Spleen (tissue), 11 donors: ENCODE results near the gene TBL1XR1. TPM values are rescaled to one million over a fixed set of nuclear protein-coding genes. Genes with fewer than 3 reads are reported as not detected.
A peak's percentile ranks its signal among the peaks of the same experiment; 100 is the strongest.

Experiments
- DNase-seq: peaks from one replicate; pipeline ENCODE4 v3.0.0-alpha.2; 2020
- H3K27ac ChIP-seq, 8 donors: fragments of 200-600 bp; sonication (generic) in 7 of 8; 1 replicate in 4 of 8; 2 replicates in 4 of 8; pipeline versions ENCODE4 v1.5.0 to v1.8.0; 2016 to 2021; ENCODE audit warnings: inconsistent platforms in 4 of 8, mild to moderate bottlenecking in 4 of 8, moderate library complexity in 1 of 8
- H3K27me3 ChIP-seq, 7 donors: fragments of 200-600 bp; sonication (generic) in 6 of 7; replicated peaks in 1 of 7; 1 replicate in 4 of 7; 2 replicates in 3 of 7; pipeline versions ENCODE4 v1.5.0 to v1.8.0; 2016 to 2021; ENCODE audit warnings: inconsistent platforms in 3 of 7, mild to moderate bottlenecking in 1 of 7
- H3K36me3 ChIP-seq, 6 donors: fragments of 200-600 bp; sonication (generic) in 5 of 6; 1 replicate in 4 of 6; 2 replicates in 2 of 6; pipeline versions ENCODE4 v1.5.0 to v1.8.0; 2016 to 2021; ENCODE audit warnings: inconsistent platforms in 2 of 6
- H3K4me1 ChIP-seq, 6 donors: fragments of 200-600 bp; sonication (generic) in 5 of 6; 1 replicate in 3 of 6; 2 replicates in 3 of 6; pipeline versions ENCODE4 v1.5.0 to v1.8.0; 2016 to 2021; ENCODE audit warnings: inconsistent platforms in 3 of 6
- H3K4me3 ChIP-seq, 8 donors: fragments of 200-600 bp; sonication (generic) in 7 of 8; 1 replicate in 4 of 8; 2 replicates in 4 of 8; pipeline versions ENCODE4 v1.5.0 to v1.8.0; 2016 to 2021; ENCODE audit warnings: inconsistent platforms in 4 of 8, mild to moderate bottlenecking in 4 of 8, moderate library complexity in 2 of 8
- H3K9me3 ChIP-seq, 8 donors: fragments of 200-600 bp; sonication (generic) in 7 of 8; 1 replicate in 4 of 8; 2 replicates in 4 of 8; pipeline versions ENCODE4 v1.5.0 to v1.8.0; 2016 to 2021; ENCODE audit warnings: inconsistent platforms in 4 of 8
- POLR2A ChIP-seq, 3 donors: fragments of 450-650 bp; IDR thresholded peaks; one replicate each; pipeline ENCODE4 v1.5.1; 2017; ENCODE audit warnings: antibody characterized with exemption in 3 of 3, mild to moderate bottlenecking in 1 of 3
- POLR2AphosphoS5 ChIP-seq, 3 donors: sonication (generic); formaldehyde crosslinking; IDR thresholded peaks; one replicate each; pipeline ENCODE4 v1.5.1; 2017; ENCODE audit warnings: antibody characterized with exemption in 3 of 3
- WGBS, 5 donors: extraction: QIAGEN DNeasy Blood & Tissue Kit in 3 of 5; methylation state at CpG; one replicate each; pipeline versions ENCODE4 v1.1.5 to v1.1.7; 2013 to 2018; 5-methylcytosine and 5-hydroxymethylcytosine counted together
- intact Hi-C: fragments of 100-400 bp; cut with DNase I; formaldehyde crosslinking; loops from one replicate; pipeline ENCODE4 v1.15.0; 2023; ENCODE audit warnings: low total_unique reads
- polyA plus RNA-seq, 3 donors: library from polyadenylated mRNA; stranded (reverse); fragments of 200-250 nt; gene quantifications; one replicate each; pipeline ENCODE4 v1.2.1, GENCODE V29; 2013
- total RNA-seq, 7 donors: library from RNA; depleted of rRNA in 3 of 7; stranded (reverse); fragments of >200 nt in 3 of 7; fragmentation: NEBNext Ultra II Directional in 4 of 7; extraction: Animal tissue kit (Norgen Biotek cat#: 25700) in 4 of 7; gene quantifications; one replicate each; pipeline versions ENCODE4 v1.1.0 to v1.2.1, GENCODE V29; 2016 to 2021
- TF ChIP-seq, protein P1 (sequence below), 11 experiments: fragments of 200-600 bp in 7 of 11; fragments of 450-650 bp in 4 of 11; sonication (generic) in 4 of 11; IDR thresholded peaks in 8 of 11; conservative IDR thresholded peaks in 3 of 11; 1 replicate in 7 of 11; 2 replicates in 4 of 11; pipeline versions ENCODE4 v1.4.0 to v1.8.0; 2016 to 2021; ENCODE audit warnings: antibody characterized with exemption in 11 of 11, inconsistent platforms in 4 of 11, mild to moderate bottlenecking in 1 of 11
- donor health status: healthy with polysubstance abuse.
- donor health status: DM: no; HTN: no; CAD: no; lungs with moderate emphysema.
- donor health status: DM: no; HTN: no; CAD: no.
- donor health status: Bipolar disorder and iron deficiency.
- donor health status: healthy.
- donor health status: DM: no; HTN: no; CAD: no.
- donor health status: DM: yes; HTN: yes; CAD: no.

Gene TBL1XR1
- total and polyA plus RNA-seq, 10 donors = 32.4 to 168 (median 97.2) TPM

DNA sequence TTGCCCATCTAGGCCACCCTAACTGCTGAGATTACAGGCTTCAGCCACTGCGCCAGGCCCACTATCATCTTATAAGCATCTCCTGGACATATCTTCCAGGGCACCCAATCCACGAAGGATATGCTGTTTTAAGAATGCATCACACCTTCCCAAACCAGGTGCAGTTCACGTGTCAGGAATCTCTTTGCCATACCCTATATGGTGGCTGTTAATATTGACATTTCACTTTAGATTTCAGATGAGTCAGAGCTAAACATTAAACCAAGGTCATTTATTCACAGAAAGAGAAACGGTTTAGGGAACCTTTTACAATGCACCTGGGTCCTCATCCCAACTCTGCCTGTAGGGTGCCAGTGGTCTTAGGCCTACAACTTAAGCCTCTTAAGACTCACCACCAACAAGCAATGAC, 85.7 kb downstream of the TBL1XR1 start:
- intact Hi-C loops = no loop called here
- Histone ChIP-seq H3K4me1 (peaks cover 14 to 97% (median 76%) of the 10 kb centered on the region in 6 donors), H3K4me3 (no peak overlapping the region), H3K27ac (peak overlapping the region in 1 of 8 donors; percentile 49), H3K27me3 (no peaks in the 10 kb centered on the region), H3K36me3 (no peaks in the 10 kb centered on the region), H3K9me3 (no peaks in the 10 kb centered on the region)
- no peak for DNase-seq
- no peak for TF ChIP-seq POLR2AphosphoS5 (IDR thresholded peaks at IDR 0.05)
- TF ChIP-seq POLR2A (IDR thresholded peaks at IDR 0.05) = no peak
- TF ChIP-seq, protein P1, sequence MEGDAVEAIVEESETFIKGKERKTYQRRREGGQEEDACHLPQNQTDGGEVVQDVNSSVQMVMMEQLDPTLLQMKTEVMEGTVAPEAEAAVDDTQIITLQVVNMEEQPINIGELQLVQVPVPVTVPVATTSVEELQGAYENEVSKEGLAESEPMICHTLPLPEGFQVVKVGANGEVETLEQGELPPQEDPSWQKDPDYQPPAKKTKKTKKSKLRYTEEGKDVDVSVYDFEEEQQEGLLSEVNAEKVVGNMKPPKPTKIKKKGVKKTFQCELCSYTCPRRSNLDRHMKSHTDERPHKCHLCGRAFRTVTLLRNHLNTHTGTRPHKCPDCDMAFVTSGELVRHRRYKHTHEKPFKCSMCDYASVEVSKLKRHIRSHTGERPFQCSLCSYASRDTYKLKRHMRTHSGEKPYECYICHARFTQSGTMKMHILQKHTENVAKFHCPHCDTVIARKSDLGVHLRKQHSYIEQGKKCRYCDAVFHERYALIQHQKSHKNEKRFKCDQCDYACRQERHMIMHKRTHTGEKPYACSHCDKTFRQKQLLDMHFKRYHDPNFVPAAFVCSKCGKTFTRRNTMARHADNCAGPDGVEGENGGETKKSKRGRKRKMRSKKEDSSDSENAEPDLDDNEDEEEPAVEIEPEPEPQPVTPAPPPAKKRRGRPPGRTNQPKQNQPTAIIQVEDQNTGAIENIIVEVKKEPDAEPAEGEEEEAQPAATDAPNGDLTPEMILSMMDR (IDR thresholded peaks at IDR 0.05 in 8 of 11, conservative IDR thresholded peaks at IDR 0.05 in 3 of 11) = no peak
- WGBS, 5 donors = 74 to 92% (median 80%) methylated on average over 4 of the region's 4 CpGs

DNA sequence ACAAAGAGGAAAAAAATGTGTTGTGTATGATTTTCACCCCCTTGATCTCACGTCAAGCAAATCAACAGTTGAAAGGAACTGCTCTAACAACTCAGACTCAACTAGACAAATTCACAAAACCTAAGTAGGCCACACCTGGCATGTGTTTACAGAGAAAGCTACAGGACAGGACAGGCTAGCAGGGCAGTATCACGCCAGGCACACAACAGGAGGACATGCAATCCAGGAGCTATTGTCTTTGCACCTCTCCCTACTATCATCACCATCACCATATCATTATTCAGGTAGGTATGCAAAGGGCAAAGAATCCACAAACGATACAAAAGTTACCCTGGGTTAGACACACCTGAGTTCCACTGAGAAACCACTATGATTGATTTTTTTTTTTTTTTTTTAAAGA, 86.4 kb downstream of the TBL1XR1 start:
- Histone ChIP-seq H3K27ac (peak overlapping the region in 3 of 8 donors; percentile 39 to 49 (median 44)), H3K4me3 (no peak overlapping the region), H3K9me3 (no peaks in the 10 kb centered on the region), H3K36me3 (no peaks in the 10 kb centered on the region), H3K27me3 (no peaks in the 10 kb centered on the region), H3K4me1 (peaks cover 20 to 97% (median 79%) of the 10 kb centered on the region in 6 donors)
- intact Hi-C loops = no loop called here
- no peak for TF ChIP-seq POLR2AphosphoS5 (IDR thresholded peaks at IDR 0.05)
- no peak for TF ChIP-seq POLR2A (IDR thresholded peaks at IDR 0.05)
- TF ChIP-seq, protein P1 (IDR thresholded peaks at IDR 0.05 in 8 of 11, conservative IDR thresholded peaks at IDR 0.05 in 3 of 11) = no peak
- no peak for DNase-seq
- 70 to 79% (median 75%) methylated on average over 3 of the region's 3 CpGs for WGBS, 5 donors

DNA sequence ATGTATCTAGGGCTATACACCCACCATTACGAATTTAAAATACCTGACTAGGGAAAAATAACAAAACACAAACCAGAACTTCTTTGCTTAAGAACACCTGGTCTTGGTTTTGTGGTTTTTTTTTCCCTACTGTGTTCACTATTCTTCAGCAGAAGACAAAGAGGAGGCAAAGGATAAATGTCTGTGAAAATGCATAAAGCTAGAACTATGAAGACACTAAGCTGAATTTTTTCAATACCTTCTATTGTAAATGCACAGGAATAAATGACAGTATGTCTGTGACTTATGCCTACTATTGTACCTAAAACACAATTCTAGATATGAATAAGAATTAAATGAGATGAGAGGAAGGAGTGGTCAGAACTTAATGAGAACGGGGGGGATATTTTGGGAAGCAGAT, 86.9 kb downstream of the TBL1XR1 start:
- Histone ChIP-seq H3K27ac (peak overlapping the region in 4 of 8 donors; percentile 3 to 49 (median 42)), H3K27me3 (no peaks in the 10 kb centered on the region), H3K4me1 (peaks cover 20 to 97% (median 82%) of the 10 kb centered on the region in 6 donors), H3K36me3 (no peaks in the 10 kb centered on the region), H3K9me3 (no peaks in the 10 kb centered on the region), H3K4me3 (no peak overlapping the region)
- intact Hi-C loops = no loop called here
- TF ChIP-seq, protein P1 (IDR thresholded peaks at IDR 0.05 in 8 of 11, conservative IDR thresholded peaks at IDR 0.05 in 3 of 11) = no peak
- TF ChIP-seq POLR2AphosphoS5 (IDR thresholded peaks at IDR 0.05) (no peak), POLR2A (IDR thresholded peaks at IDR 0.05) (no peak)
- DNase-seq = no peak
- 57 to 66% (median 62%) methylated on average over 2 of the region's 2 CpGs for WGBS, 5 donors

DNA sequence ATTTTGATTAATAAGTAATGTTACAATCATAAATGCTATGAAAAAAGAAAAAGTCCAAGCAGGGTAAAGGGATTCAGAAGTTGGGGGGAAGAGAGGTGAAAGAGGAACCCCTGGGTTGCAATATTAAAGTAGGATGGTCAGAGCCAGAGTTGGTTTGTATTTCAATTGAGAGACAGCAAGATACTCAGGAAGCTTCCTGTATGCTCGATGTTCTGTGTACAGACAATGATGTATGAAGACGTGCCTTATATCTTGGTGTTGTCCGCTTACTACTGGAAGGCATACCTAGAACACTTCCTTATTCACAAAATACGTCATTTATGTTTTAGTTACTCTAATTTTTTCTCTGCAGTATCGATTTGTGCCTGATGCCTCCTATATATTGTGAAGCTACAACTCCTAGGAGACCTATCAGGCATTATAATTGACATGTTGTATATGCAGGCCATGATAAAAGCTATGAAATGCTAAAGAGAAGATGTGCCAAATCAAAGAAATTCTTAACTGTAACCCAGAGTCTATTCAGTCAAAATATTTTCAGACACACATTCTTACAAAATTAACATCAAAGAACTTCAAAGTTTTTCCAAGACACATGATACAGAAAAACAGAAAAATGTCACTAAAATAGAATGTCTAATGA, 87.5 kb downstream of the TBL1XR1 start:
- H3K27ac ChIP-seq = peak overlapping the region in 6 of 8 donors; percentile 3 to 49 (median 28)
- H3K27me3 ChIP-seq = no peaks in the 10 kb centered on the region
- peaks cover 20 to 97% (median 84%) of the 10 kb centered on the region in 6 donors for H3K4me1 ChIP-seq
- intact Hi-C loops = no loop called here
- 31 to 46% (median 42%) methylated on average over 5 of the region's 5 CpGs for WGBS, 5 donors
- TF ChIP-seq POLR2A (IDR thresholded peaks at IDR 0.05) (no peak), POLR2AphosphoS5 (IDR thresholded peaks at IDR 0.05) (no peak)
- TF ChIP-seq, protein P1 (IDR thresholded peaks at IDR 0.05 in 8 of 11, conservative IDR thresholded peaks at IDR 0.05 in 3 of 11) = no peak
- H3K36me3 ChIP-seq = no peaks in the 10 kb centered on the region
- no peak overlapping the region for H3K4me3 ChIP-seq
- no peaks in the 10 kb centered on the region for H3K9me3 ChIP-seq
- no peak for DNase-seq
